ENCODE data around the gene QRICH1. TPM values are rescaled to one million over a fixed set of nuclear protein-coding genes. Genes with fewer than 3 reads are reported as not detected.

QRICH1 gene, protein sequence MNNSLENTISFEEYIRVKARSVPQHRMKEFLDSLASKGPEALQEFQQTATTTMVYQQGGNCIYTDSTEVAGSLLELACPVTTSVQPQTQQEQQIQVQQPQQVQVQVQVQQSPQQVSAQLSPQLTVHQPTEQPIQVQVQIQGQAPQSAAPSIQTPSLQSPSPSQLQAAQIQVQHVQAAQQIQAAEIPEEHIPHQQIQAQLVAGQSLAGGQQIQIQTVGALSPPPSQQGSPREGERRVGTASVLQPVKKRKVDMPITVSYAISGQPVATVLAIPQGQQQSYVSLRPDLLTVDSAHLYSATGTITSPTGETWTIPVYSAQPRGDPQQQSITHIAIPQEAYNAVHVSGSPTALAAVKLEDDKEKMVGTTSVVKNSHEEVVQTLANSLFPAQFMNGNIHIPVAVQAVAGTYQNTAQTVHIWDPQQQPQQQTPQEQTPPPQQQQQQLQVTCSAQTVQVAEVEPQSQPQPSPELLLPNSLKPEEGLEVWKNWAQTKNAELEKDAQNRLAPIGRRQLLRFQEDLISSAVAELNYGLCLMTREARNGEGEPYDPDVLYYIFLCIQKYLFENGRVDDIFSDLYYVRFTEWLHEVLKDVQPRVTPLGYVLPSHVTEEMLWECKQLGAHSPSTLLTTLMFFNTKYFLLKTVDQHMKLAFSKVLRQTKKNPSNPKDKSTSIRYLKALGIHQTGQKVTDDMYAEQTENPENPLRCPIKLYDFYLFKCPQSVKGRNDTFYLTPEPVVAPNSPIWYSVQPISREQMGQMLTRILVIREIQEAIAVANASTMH
- 100 to 1,000 TPM in 2 of 4 donors, 10 to 100 TPM in 2; 79.8 to 342 (median 98.3) TPM for total RNA-seq

DNA sequence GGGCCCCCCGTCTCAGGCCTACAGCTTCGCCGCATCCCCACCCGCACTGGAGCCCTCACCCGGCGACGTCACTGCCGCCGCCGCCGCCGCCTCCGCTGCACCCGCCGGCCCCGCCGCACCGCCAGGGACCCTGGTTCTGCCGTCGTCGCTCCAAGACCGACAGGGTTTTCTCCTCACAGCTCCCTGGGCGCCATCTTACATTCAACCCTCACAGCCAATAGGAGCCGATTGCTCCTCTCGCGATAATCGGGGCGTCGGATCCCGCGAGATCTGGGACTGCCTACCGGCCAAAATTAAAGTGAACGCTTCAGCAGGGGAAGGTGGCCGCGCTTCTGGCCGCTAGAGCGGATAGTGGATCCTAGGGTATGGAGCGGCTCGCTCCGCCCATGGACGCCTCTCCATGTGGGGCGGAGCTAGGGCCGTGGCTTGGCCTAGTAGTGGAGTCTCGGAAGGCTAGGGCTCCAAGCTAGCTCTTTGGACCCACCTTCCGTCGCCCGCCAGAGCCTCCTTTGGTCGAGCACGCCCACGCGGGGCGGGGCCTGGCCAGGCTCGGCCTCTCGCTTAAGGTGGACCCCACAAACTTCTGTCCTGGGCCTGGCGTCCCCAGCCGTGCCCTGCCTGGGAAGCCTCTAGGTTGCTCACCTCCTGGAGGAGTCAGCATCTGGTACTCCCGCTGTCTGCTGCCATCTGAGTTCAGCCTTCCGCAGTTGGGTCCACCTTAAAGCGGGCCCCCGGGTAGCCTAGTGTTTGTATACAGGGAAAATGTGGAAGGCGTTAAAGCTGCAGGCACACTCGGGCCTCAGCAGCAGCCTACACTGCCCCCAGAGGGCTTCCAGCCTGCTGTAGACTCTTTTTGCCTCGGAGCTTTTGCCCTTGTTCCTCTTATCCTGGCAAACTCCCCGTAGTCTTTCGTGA, at the start of gene QRICH1:
Gene QRICH1, minus strand, starts transcription at position 219 of the 915 bp plus-strand sequence. CDS start 17,054 bp downstream, outside the sequence.
- H3K27ac ChIP-seq = peak within 1 kb of the TSS; percentile 94 to 97 (median 97)
- peak within 1 kb of the TSS; percentile 23 to 97 (median 91) for H3K4me3 ChIP-seq (replicated peaks in 1 of 3)
- 1 to 2% methylated on average over 15 to 18 of the region's 65 CpGs for WGBS, 2 donors
- DNase-seq = peak; percentile 97 to 98
- H3K9me3 ChIP-seq = no peaks in the 10 kb centered on the region
- intact Hi-C loops (cut with DNase I) = loop anchor here (10.0 kb wide), 1 partner anchor 69 kb away; the partner anchor contains the start of genes IMPDH2 and NDUFAF3
- H3K4me1 ChIP-seq = peaks cover 17 to 35% of the 10 kb centered on the region in 2 donors
- TF ChIP-seq, protein P1, sequence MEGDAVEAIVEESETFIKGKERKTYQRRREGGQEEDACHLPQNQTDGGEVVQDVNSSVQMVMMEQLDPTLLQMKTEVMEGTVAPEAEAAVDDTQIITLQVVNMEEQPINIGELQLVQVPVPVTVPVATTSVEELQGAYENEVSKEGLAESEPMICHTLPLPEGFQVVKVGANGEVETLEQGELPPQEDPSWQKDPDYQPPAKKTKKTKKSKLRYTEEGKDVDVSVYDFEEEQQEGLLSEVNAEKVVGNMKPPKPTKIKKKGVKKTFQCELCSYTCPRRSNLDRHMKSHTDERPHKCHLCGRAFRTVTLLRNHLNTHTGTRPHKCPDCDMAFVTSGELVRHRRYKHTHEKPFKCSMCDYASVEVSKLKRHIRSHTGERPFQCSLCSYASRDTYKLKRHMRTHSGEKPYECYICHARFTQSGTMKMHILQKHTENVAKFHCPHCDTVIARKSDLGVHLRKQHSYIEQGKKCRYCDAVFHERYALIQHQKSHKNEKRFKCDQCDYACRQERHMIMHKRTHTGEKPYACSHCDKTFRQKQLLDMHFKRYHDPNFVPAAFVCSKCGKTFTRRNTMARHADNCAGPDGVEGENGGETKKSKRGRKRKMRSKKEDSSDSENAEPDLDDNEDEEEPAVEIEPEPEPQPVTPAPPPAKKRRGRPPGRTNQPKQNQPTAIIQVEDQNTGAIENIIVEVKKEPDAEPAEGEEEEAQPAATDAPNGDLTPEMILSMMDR (IDR thresholded peaks at IDR 0.05) = peak in 5 of 6 experiments; percentile 29 to 53 (median 43)
- TF ChIP-seq POLR2A (IDR thresholded peaks at IDR 0.05) = peak in 1 of 2 donors; percentile 76
- peaks cover 21 to 22% of the 10 kb centered on the region in 2 donors for H3K36me3 ChIP-seq
- H3K27me3 ChIP-seq = no peaks in the 10 kb centered on the region

DNA sequence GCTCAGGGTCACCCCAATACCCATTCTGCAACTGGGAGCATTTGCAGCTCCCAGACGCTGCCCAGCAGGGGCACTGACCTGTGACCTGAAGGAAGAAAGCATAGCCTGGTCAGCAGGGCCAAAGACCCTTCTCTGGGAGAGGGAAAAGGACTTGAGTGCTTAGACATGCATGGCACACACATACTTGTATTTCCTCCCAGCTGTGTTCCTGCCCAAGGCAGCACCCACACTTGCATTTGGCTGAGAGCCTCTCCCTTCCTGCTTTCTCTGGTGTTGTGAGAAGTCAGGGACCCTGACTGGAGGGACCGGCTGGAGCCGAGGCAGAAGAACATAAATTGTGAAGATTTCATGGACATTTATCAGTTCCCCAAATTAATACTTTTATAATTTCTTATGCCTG, 46.2 kb upstream of the QRICH1 start:
- Histone ChIP-seq H3K36me3 (no peaks in the 10 kb centered on the region), H3K4me3 (replicated peaks in 1 of 3) (no peak overlapping the region), H3K27ac (peak overlapping the region in 1 of 3 donors; percentile 15), H3K9me3 (no peaks in the 10 kb centered on the region), H3K27me3 (no peaks in the 10 kb centered on the region), H3K4me1 (peaks cover 0 to 7% of the 10 kb centered on the region in 2 donors)
- WGBS, 2 donors = 21 to 41% methylated on average over 3 of the region's 3 CpGs
- intact Hi-C loops (cut with DNase I) = no loop called here
- peak; percentile 57 to 68 for DNase-seq
- TF ChIP-seq POLR2A (IDR thresholded peaks at IDR 0.05) = no peak
- TF ChIP-seq, protein P1 (IDR thresholded peaks at IDR 0.05) = no peak

DNA sequence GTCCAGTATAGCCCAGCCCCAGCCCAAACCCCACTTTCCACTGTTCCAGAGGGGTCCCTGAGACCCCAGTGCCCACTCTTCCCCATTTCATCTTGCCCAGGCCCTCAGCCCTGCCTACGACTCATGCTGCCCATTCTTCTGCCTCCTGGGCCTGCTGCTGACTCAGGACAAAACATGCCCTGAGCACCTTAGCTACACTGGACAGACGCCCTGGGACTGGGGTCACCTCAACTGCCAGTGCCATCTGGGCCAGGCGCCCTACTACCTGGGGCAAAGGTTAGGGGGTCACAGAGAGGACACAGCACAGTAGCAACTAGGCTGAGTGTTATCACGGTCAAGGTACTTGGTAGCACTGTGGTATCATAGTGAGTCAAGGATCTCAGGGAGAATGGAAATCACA, 41.6 kb upstream of the QRICH1 start:
- Histone ChIP-seq H3K27me3 (no peaks in the 10 kb centered on the region), H3K36me3 (peaks cover 4 to 5% of the 10 kb centered on the region in 2 donors), H3K4me3 (replicated peaks in 1 of 3) (no peak overlapping the region), H3K27ac (no peak overlapping the region), H3K4me1 (peaks cover 15 to 26% of the 10 kb centered on the region in 2 donors), H3K9me3 (no peaks in the 10 kb centered on the region)
- 82 to 83% methylated on average over 4 of the region's 4 CpGs for WGBS, 2 donors
- no peak for DNase-seq
- TF ChIP-seq, protein P1 (IDR thresholded peaks at IDR 0.05) = no peak
- TF ChIP-seq POLR2A (IDR thresholded peaks at IDR 0.05) = no peak
- intact Hi-C loops (cut with DNase I) = no loop called here

DNA sequence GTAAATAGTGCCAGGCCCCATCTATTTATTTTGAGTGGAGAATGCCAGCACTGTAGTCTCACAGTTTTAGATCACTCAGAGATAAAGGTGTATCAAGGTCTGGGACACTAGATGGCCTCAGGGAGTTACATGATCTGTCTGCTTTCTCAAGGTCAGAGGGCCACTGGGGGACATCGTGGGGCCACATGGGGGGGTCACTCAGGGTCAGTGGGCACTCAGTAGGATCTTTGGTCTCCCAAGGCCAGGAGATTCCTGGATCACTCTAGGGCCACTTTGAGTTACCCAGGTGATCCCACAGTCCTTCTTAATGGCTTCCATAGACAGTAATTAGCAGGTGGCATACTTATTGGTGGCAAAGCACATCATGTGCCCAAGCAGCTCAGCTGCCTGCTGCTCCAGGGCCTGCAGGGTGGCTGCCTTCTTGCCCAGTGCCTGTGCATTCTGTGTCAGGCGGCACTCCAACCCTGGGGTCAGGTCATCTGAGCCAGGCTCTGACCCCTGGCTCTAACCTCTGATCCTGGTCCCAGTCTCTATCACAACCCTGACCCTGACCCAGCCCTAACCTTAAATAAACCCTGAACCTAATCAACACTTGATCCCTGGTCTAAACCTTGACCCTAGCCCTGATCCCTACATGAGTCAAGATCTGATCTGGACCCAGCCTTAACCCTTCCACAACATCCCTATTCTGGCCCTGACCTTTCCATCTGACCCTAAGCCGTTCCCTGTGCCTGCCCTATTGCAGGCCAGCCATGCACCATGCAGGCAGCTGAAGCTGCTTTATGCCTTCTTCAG, 40.8 kb upstream of the QRICH1 start:
- intact Hi-C loops (cut with DNase I) = no loop called here
- Histone ChIP-seq H3K9me3 (no peaks in the 10 kb centered on the region), H3K27me3 (no peaks in the 10 kb centered on the region), H3K4me3 (replicated peaks in 1 of 3) (no peak overlapping the region), H3K27ac (peak overlapping the region in 2 of 3 donors; percentile 39 to 93), H3K4me1 (peaks cover 15 to 21% of the 10 kb centered on the region in 2 donors), H3K36me3 (peaks cover 7 to 10% of the 10 kb centered on the region in 2 donors)
- no peak for DNase-seq
- 66 to 70% methylated on average over 3 of the region's 3 CpGs for WGBS, 2 donors
- TF ChIP-seq POLR2A (IDR thresholded peaks at IDR 0.05) = no peak
- TF ChIP-seq, protein P1 (IDR thresholded peaks at IDR 0.05) = peak in 2 of 6 experiments; percentile 4 to 9
